RCC 7860 (cell line): ENCODE results near the gene TMEM248.
"Not testable (repeated sequence)": the region's sequence is repeated elsewhere in the genome, so short reads cannot be mapped to it uniquely, and the experiment has no call there.

Source experiments
- DNase-seq: peaks from one replicate; pipeline ENCODE4 v3.0.0-alpha.2; 2015; ENCODE audit warnings: low spot score
- FAIRE-seq: peaks from 2 replicates; lab custom pipeline; 2012; peaks lifted over from hg19 to GRCh38; lab: Jason Lieb, UNC

Gene TMEM248

DNA sequence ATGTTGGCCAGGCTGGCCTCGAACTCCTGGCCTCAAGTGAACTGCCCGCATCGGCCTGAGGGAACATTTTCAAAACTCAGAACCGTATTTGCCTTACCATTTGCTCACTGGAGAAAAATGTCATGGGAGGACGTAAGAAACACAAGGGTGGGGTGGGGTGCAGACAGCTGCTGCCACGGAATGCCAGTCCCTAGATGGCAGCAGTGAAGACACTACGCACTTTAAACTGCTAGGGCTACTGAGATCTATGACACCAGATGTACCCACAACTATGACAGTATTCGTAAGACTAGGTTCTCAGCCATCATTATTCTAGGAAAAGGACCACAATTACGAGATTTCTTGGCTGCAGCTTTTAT, 73.6 kb downstream of the TMEM248 start:
- peak; percentile 80 for DNase-seq
- peak; percentile 81 for FAIRE-seq

DNA sequence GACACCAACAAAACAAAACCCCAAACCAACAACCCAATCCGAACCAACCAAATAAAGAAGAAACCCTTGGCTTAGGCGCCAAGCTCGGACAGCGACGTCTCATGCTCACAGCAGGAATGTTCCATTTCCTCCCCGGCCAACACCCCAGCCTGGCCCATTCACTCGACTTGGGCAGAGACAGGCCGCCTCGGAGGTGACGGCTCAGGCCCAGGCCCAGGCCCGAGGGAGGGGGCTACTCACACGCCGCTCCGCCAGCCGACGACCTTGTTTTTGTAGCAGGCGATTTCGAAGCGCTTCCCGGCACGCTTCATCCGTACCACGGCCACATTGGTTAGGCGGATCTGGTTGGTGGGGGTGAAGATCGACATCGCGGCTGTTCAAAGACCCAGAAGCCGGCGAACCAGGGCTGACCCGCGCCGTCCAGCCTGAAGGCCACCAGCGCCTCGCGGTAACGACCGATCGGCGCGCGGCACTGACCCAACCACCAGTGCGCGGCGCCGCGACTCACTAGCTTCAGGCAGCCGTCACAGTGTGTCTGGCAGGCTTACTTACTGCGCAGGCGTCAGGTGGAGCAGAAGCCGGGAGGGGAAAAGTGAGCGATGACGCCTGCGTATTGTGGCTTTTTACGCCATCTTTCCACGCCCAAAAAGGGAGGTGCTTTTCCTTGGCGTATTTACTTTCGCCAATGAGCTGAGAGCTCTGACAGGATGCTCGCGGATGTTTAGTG, 74.2 kb downstream of the TMEM248 start, which contains the start of gene SBDS:
Gene SBDS, minus strand, starts transcription at position 537 of the 727 bp plus-strand sequence. Its CDS starts 169 bp downstream, at position 368.
- peak; percentile 95 for FAIRE-seq

DNA sequence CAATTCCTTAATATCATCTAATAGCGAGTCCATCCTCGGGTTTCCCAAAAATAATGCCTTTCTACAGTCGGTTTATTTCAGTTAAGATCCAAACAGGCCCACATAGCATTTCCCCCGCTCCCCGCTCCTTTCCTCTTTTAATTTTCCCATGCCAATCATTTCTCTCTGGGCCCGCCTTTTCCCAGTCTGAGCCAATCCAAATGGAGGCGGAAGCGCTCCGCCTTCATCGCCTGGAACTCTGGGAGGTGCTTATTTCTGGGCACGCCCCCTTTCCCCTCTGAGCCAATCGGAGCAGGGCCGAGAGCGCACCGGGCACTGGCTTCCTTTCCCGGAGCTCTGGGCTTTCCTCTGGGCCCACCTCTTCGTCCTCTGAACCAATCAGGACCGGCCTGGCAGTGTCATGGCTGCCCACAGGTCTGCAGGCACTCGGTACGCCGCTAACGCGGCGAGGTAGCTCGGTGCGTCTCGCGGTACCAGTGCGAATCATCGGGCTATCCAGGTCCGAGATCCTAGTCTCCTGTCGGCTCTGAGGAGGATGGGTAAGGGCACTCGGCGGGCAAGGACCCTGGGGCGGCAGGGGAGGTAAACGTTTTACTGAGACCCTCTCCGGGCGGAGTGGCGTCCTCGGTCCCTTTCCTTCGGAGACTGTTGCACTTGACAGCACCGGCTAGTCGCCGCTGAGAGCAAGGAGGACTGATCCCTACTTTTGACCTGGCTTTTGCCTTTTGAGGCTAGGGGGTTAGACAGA, 75.6 kb downstream of the TMEM248 start, which contains the start of gene TYW1:
Gene TYW1, plus strand, starts transcription at position 390 of the 748 bp plus-strand sequence. Its CDS starts 146 bp downstream, at position 536.
- FAIRE-seq = peak; percentile 98

More for the DNA sequence above, 74.2 kb downstream of the TMEM248 start, which contains the start of gene SBDS:
- peak; percentile 99 for DNase-seq

DNA sequence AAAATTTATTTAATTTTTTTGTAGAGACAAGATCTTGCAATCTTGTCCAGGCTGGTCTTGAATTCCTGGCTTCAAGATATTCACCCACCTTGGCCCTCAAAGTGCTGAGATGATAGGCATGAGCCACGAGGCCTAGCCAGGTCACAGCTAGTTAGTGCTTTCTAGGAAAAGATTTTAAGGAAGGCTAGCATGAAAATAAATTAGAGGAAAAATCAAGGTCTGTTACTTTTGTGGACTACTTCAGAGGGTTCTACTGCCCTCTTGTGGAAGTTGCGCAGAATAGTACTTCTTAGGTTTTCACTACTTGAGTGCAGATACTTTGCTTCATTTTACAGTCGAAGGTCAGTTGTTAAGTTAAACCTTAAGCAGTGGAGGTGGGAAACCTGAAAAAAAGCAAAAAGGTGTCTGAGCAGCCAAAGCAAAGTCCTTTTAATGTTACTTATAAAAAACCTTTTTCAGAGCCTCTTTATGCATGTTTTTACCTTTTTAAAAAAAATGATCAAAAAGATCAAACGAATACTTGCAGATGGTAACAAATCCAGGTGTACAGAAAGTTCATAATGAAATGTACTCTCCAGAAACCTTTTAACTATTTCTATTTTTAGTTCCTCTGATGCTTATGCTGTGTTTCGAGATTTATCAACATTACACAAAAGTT, 79.7 kb downstream of the TMEM248 start:
- peak; percentile 31 for DNase-seq

More for the DNA sequence above, 75.6 kb downstream of the TMEM248 start, which contains the start of gene TYW1:
- peak; percentile 99 for DNase-seq

DNA sequence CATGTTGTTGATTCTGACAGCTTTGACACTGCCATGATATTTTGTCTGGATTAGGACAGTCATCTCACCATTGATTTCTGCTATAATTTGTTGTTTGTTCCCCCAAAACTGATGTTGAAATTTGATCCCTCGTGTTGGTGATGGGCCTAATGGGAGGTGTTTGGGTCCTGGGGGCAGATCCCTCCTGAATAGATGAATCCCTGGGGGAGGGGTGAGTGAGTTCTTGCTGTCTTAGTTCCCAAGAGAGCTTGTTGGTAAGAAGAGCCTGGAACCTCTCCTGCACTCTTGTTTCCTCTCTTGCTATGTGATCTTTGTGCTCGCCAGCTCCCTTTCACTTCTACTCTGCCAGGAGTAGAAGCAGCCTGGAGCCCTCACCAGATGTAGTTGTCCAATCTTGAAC, 83.1 kb downstream of the TMEM248 start:
- not testable (repeated sequence) for FAIRE-seq, DNase-seq

More for the DNA sequence above, 79.7 kb downstream of the TMEM248 start:
- FAIRE-seq = peak; percentile 88

DNA sequence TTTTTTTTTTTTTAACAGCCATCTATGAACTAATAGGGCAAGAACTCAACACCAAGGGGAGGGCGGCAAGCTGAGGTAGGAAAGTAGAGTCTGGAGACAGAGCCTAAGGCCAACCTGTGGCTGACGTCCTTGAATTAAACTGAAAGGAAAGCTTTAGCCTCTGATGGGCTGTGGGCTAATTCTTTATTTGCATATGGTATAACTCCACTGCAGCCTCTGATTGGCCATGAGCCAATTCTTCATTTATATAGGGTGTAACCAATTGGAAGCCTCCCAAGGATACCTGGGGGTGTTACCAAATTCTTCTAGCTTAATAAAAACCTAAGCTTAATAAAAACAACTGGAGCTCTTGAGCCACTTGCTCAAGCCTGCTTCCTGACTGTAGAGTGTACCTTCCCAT, 85.9 kb downstream of the TMEM248 start:
- DNase-seq (no peak), FAIRE-seq (no peak)
